ENCODE results near the gene FRMPD4.
A peak's percentile ranks its signal among the peaks of the same experiment; 100 is the strongest.

FRMPD4 gene

GRCh38 chrX:12367254-12367653 is 229.0 kb downstream of the FRMPD4 start:
- no peak for DNase-seq (ENCODE audit: low read depth in 2 of 2)

- peak; percentile 55 to 62 for DNase-seq (ENCODE audit: low read depth in 2 of 2)
These were observed 232.3 kb downstream of the FRMPD4 start for GRCh38 chrX:12370497-12370986.

GRCh38 chrX:12372111-12372510 is 233.8 kb downstream of the FRMPD4 start:
- peak; percentile 42 to 49 for DNase-seq (ENCODE audit: low read depth in 2 of 2)

GRCh38 chrX:12374286-12374685 is 236.0 kb downstream of the FRMPD4 start:
- DNase-seq (ENCODE audit: low read depth in 2 of 2) = no peak

GRCh38 chrX:12378253-12378652 is 240.0 kb downstream of the FRMPD4 start:
- DNase-seq (ENCODE audit: low read depth in 2 of 2) = no peak

GRCh38 chrX:12378706-12379105 is 240.4 kb downstream of the FRMPD4 start:
- no peak for DNase-seq (ENCODE audit: low read depth in 2 of 2)

- DNase-seq (ENCODE audit: low read depth in 2 of 2) = no peak
These were observed 241.4 kb downstream of the FRMPD4 start for GRCh38 chrX:12379671-12380070.

GRCh38 chrX:12383196-12383595 is 244.9 kb downstream of the FRMPD4 start:
- DNase-seq (ENCODE audit: low read depth in 2 of 2) = no peak

GRCh38 chrX:12390301-12390700 is 252.0 kb downstream of the FRMPD4 start:
- DNase-seq (ENCODE audit: low read depth in 2 of 2) = no peak

- no peak for DNase-seq (ENCODE audit: low read depth in 2 of 2)
These were observed 258.3 kb downstream of the FRMPD4 start for GRCh38 chrX:12396584-12396983.

- no peak for DNase-seq (ENCODE audit: low read depth in 2 of 2)
These were observed 261.9 kb downstream of the FRMPD4 start for GRCh38 chrX:12400218-12400617.

- DNase-seq (ENCODE audit: low read depth in 2 of 2) = no peak
These were observed 263.0 kb downstream of the FRMPD4 start for GRCh38 chrX:12401252-12401651.

- DNase-seq (ENCODE audit: low read depth in 2 of 2) = no peak
These were observed 265.3 kb downstream of the FRMPD4 start for GRCh38 chrX:12403474-12404082.

- DNase-seq (ENCODE audit: low read depth in 2 of 2) = no peak
These were observed 267.0 kb downstream of the FRMPD4 start for GRCh38 chrX:12405306-12405705.

- no peak for DNase-seq (ENCODE audit: low read depth in 2 of 2)
These were observed 272.2 kb downstream of the FRMPD4 start for GRCh38 chrX:12410523-12410922.

GRCh38 chrX:12411831-12412230 is 273.6 kb downstream of the FRMPD4 start:
- no peak for DNase-seq (ENCODE audit: low read depth in 2 of 2)

GRCh38 chrX:12412561-12412960 is 274.3 kb downstream of the FRMPD4 start:
- DNase-seq (ENCODE audit: low read depth in 2 of 2) = no peak

- no peak for DNase-seq (ENCODE audit: low read depth in 2 of 2)
These were observed 281.3 kb downstream of the FRMPD4 start for GRCh38 chrX:12419591-12419990.

GRCh38 chrX:12421918-12422317 is 283.6 kb downstream of the FRMPD4 start:
- peak in 1 of 2 experiments; percentile 16 for DNase-seq (ENCODE audit: low read depth in 2 of 2)

- no peak for DNase-seq (ENCODE audit: low read depth in 2 of 2)
These were observed 285.1 kb downstream of the FRMPD4 start for GRCh38 chrX:12423346-12423745.

GRCh38 chrX:12425496-12425895 is 287.2 kb downstream of the FRMPD4 start:
- no peak for DNase-seq (ENCODE audit: low read depth in 2 of 2)

GRCh38 chrX:12426420-12426819 is 288.1 kb downstream of the FRMPD4 start:
- no peak for DNase-seq (ENCODE audit: low read depth in 2 of 2)

GRCh38 chrX:12434493-12434892 is 296.2 kb downstream of the FRMPD4 start:
- no peak for DNase-seq (ENCODE audit: low read depth in 2 of 2)

- no peak for DNase-seq (ENCODE audit: low read depth in 2 of 2)
These were observed 301.1 kb downstream of the FRMPD4 start for GRCh38 chrX:12439416-12439815.

Data from fibroblast of skin of left quadriceps (primary cell).